Midbrain (tissue), 1 donor: ENCODE results near the gene PPFIBP2.
A peak's percentile ranks its signal among the peaks of the same experiment; 100 is the strongest.

ENCODE experiments used
- DNase-seq: peaks from one replicate; lab custom pipeline; 2025; lab: John Stamatoyannopoulos, UW

The PPFIBP2 gene

DNA sequence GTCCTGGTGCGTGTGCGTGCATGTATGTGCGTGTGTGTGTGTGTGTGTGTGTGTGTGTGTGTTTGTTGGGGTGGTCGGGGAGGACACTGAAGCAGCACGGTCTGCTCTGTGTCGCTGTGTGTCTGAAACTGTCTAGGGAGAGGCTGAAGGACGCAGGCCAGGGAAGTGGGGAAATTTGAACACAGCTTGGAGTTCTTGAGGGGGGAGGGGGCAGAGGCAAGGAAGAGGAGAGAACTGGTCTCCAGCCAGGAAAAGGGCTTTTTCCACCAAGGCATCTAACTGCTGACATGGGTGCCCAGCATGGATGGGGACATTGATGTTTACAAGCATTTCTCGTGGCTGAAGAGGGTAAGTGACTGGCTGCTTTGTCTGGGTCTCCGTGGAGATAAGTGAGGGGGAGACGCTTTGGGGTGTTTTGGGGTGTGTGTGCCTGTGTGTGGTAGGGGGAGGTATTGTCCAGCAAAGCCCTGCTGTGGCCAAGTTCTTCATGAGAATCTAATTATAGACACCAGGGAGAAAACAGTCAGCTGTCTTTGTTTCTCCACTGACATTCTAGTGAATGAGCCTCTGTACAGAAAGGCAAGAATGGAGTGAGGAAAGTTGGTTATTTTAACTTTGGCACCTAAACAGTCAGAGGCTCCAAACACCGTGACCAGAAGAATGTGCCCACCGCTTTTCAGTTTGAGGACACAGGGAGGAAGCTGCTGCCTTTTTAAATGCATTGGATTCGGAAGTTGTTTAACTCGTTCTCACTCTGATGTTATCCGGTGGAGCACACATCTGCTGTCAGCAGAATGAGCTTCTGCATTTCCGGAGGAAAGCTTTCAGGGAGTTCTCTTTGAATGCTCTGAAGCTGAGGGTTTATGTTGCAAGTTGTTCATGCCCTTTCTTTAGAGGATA is 63.7 kb downstream of the PPFIBP2 start:
- DNase-seq = peak; percentile 90

- peak; percentile 61 for DNase-seq
Observed at GRCh38 chr11:7578276-7578955, 64.6 kb downstream of the PPFIBP2 start.

DNA sequence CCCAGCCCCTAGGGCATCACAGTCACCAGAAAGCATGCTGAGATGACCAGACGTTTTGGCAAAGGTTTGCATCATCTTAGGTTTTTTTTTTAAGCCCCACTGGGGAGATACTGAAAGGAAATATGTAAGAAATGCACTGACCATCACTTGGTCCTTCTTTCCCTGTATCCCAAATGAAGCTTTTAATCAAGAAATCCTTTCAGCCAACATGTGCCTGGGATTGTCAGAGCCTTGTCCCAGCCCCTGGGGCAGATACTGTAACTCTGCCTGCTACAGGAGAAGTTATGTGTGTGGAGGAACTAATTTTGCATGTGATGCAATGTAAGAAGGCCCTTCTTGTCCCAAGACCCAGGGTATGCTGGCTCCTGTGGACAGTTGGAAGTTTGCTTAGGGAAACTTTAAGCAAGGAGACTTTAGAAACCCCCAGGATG is 65.6 kb downstream of the PPFIBP2 start:
- DNase-seq = no peak

GRCh38 chr11:7581021-7581590 is 67.3 kb downstream of the PPFIBP2 start:
- DNase-seq = no peak

- no peak for DNase-seq
Observed at GRCh38 chr11:7582338-7582985, 68.7 kb downstream of the PPFIBP2 start.

GRCh38 chr11:7583248-7583647 is 69.4 kb downstream of the PPFIBP2 start:
- DNase-seq = no peak

- no peak for DNase-seq
Observed at GRCh38 chr11:7584910-7585309, 71.1 kb downstream of the PPFIBP2 start.

GRCh38 chr11:7585816-7586215 is 72.0 kb downstream of the PPFIBP2 start:
- DNase-seq = no peak

DNA sequence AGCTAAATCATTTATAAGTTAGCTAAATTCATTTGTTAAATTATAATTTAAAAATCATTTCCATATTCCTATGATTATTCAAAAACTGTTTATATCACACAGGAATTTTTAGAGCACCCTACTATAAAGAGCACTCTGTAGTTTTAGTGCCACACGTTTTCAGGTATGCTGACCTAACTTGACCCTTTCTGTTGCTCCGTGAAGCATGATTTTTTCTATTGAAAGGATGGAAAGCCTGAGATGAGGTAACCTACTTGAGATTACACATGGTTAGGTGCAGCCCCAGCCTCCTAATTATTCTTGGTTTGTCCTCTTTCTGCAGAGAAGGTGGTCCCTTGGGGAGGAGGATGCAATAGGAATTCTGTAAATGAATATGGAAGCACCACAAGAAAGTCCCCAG is 72.6 kb downstream of the PPFIBP2 start:
- no peak for DNase-seq

DNA sequence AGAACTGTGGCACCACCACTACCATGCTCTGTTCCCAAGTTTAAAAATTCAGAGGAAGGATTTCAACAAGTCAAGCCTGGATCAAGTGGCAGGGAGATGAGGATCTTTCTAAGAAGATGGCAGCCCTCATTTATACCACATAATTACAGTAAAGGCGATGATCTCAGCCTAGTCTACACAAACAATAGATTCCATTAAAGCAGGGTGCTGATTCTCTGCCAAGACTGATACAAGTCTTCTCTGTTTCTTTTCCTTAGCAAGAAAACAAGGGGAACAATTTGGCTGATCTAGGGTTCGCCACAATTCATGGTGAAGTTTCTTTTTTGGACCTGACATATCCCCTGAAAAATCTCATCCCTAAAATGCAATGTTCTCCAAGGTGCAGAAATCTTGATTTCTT is 73.9 kb downstream of the PPFIBP2 start:
- peak; percentile 58 for DNase-seq

DNA sequence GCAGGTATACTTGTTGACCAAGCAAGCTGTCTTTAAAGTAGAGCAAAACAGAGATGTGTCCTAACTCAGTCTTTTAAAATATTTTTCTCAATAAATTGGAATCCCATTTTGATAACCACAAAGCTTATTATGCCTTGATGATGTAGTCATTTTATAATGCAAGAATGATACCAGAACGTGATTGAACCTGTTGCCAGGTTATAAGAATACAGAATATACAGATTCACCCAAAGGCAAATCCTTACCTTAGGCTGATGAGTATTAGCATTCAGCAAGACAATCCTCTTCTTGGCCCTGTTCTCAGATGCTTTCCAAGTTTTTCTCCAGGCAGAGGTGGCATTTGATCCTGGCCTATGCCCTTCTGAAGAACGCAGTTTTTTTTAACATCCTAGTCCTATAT is 76.1 kb downstream of the PPFIBP2 start:
- DNase-seq = no peak

- no peak for DNase-seq
Observed at GRCh38 chr11:7590529-7590928, 76.7 kb downstream of the PPFIBP2 start.

- peak; percentile 34 for DNase-seq
Observed at GRCh38 chr11:7591107-7591894, 77.5 kb downstream of the PPFIBP2 start.

GRCh38 chr11:7591987-7592386 is 78.2 kb downstream of the PPFIBP2 start:
- DNase-seq = no peak

DNA sequence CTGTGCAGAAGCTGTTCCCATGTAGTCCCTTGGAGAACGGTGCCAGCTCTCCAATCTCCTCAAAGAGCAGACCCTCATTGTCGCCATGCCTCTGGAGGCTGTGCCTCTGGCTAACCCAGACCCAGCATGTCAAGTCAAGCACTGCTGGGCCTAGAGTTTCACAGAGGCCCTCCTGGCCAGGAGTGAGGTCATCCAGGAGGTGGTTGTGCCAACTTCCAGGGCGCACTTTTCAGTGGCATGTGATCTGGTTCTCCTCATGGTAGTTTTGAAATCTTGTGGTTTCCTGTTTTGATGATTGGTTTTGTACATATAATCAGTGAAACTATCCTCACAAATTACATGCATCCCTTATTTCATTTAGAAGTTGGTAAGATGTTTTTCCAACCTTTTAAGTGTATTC is 78.9 kb downstream of the PPFIBP2 start:
- DNase-seq = no peak

- no peak for DNase-seq
Observed at GRCh38 chr11:7593481-7593880, 79.7 kb downstream of the PPFIBP2 start.

DNA sequence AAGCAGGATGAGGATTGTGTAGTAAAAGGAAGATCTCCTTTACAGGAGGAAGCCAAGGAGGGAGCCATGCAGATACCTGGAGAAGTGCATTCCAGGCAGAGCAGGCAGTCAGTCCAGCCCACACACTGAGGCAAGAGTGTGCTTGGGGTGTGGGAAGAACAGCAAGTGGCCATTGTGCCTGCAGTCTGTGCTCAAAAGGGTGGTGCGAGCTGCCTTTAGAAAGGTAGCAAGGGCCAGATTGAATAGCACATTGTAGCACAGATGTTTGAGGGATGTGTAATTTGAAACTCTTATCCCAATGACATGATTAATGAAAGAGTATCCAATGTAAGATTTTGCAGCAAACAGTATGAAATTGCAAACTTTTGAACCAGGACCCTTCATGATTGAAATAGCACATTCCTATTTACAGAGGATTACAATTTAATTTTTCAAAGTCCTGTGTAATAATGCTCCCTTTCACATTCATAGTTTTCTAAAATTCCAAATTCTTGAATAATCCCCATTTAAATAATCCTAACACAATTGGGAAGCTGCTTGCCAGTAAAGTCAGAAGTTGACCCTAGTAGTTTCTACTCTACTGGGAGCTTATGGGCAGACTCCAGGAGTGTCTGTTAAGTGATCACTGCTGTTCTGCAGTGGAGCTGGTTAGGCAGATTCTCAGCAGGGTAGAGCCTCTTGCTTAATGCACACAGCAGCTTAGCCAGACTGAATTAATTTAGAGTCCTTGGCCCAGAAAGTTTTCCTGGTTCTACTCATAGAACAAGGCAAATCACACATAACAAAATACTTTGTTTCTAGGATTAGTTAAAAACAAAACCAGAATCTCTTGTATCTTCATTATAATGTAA is 81.4 kb downstream of the PPFIBP2 start:
- no peak for DNase-seq

GRCh38 chr11:7595951-7596350 is 82.2 kb downstream of the PPFIBP2 start:
- no peak for DNase-seq

DNA sequence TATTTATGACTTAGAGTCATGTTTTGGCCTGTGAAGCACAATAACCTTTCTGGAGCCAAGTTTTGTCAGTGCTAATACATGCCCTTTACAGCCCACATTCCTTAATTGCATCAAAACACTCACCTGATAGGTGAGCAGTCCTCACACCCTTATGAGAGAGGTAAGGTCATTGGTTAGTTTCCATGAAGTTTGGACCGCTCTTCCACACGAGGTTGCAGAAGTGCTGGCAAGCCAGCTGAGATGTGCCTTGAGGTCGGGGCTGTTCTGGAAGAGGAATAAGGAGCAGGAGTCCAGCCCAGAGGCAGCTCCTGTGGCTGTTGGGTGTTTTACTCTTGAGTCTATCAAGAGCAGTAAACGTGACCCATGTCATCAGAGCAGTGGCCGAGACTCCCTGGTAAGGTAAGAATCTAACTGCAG is 83.2 kb downstream of the PPFIBP2 start:
- DNase-seq = no peak

DNA sequence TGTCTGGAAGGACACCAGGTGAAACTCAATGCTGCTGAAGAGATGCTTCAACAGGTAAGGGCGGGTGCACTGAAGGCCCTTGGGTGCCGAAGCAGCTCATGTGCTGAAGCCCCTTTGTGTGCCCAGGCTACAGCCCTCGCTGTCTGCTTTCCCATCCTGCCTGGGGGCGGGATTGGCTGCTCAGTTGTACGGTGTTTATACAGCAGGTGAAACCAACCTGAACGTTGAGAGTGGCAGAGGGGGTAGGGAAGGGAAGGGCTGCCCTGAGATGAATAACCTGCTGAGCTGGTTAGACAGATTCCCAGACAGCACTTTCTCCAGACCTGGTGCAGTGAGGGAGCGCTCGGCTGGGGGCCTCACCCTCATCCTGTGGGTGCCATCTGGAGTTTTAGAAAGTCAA is 83.8 kb downstream of the PPFIBP2 start:
- DNase-seq = no peak

- peak; percentile 29 for DNase-seq
Observed at GRCh38 chr11:7599209-7599608, 85.4 kb downstream of the PPFIBP2 start.
